ENCODE measurements around the gene WNT7A. TPM values are rescaled to one million over a fixed set of nuclear protein-coding genes. Genes with fewer than 3 reads are reported as not detected.

The WNT7A gene
- total and polyA plus RNA-seq, 4 donors: not detected

- peaks cover 0 to 2% (median 0%) of the 10 kb centered on the region in 4 donors for H3K9me3 ChIP-seq (ENCODE audit: control insufficient read depth in 4 of 4, low read length in 3 of 4)
- no peak overlapping the region for H3K9ac ChIP-seq (ENCODE audit: low read depth in 1 of 2, low read length in 2 of 2)
- H3K27ac ChIP-seq (ENCODE audit: low read depth in 1 of 2, low read length in 2 of 2): no peak overlapping the region
- no peaks in the 10 kb centered on the region for H3K4me1 ChIP-seq (ENCODE audit: control insufficient read depth in 4 of 4, insufficient read depth in 4 of 4, low read length in 3 of 4)
- WGBS: 56% methylated on average over 19 of the region's 19 CpGs
- TF ChIP-seq NR2F2 (IDR thresholded peaks at IDR 0.05) (no peak), FOXA1 (IDR thresholded peaks at IDR 0.05) (no peak), ATF3 (IDR thresholded peaks at IDR 0.05) (no peak), REST (IDR thresholded peaks at IDR 0.05) (no peak), HNF4A (conservative IDR thresholded peaks at IDR 0.05) (no peak), YY1 (IDR thresholded peaks at IDR 0.05) (no peak), MAX (IDR thresholded peaks at IDR 0.05) (no peak), SP1 (IDR thresholded peaks at IDR 0.05) (no peak), GABPA (IDR thresholded peaks at IDR 0.05 in 1 of 2, conservative IDR thresholded peaks at IDR 0.05 in 1 of 2) (no peak), TAF1 (conservative IDR thresholded peaks at IDR 0.05) (no peak), RXRA (IDR thresholded peaks at IDR 0.05) (no peak), HNF4G (IDR thresholded peaks at IDR 0.05) (no peak), RAD21 (IDR thresholded peaks at IDR 0.05) (no peak), CTCF (IDR thresholded peaks at IDR 0.05; ENCODE audit: low read depth, low read length, missing input control) (no peak)
- no peak for DNase-seq (ENCODE audit: low spot score)
- no peaks in the 10 kb centered on the region for H3K36me3 ChIP-seq (ENCODE audit: control insufficient read depth in 4 of 4, insufficient read depth in 3 of 4, low read depth in 1 of 4, low read length in 3 of 4)
- peaks cover 0 to 3% (median 0%) of the 10 kb centered on the region in 4 donors for H3K27me3 ChIP-seq (ENCODE audit: control insufficient read depth in 4 of 4, insufficient read depth in 4 of 4, low read length in 3 of 4)
- no peak overlapping the region for H3K4me3 ChIP-seq (ENCODE audit: low read depth in 1 of 3, low read length in 3 of 3)
Measured at GRCh38 chr3:13787533-13788132, 92.2 kb downstream of the WNT7A start.

- peaks cover 0 to 3% (median 0%) of the 10 kb centered on the region in 4 donors for H3K27me3 ChIP-seq (ENCODE audit: control insufficient read depth in 4 of 4, insufficient read depth in 4 of 4, low read length in 3 of 4)
- no peak overlapping the region for H3K9ac ChIP-seq (ENCODE audit: low read depth in 1 of 2, low read length in 2 of 2)
- no peaks in the 10 kb centered on the region for H3K4me1 ChIP-seq (ENCODE audit: control insufficient read depth in 4 of 4, insufficient read depth in 4 of 4, low read length in 3 of 4)
- H3K36me3 ChIP-seq (ENCODE audit: control insufficient read depth in 4 of 4, insufficient read depth in 3 of 4, low read depth in 1 of 4, low read length in 3 of 4): no peaks in the 10 kb centered on the region
- H3K27ac ChIP-seq (ENCODE audit: low read depth in 1 of 2, low read length in 2 of 2): no peak overlapping the region
- H3K4me3 ChIP-seq (ENCODE audit: low read depth in 1 of 3, low read length in 3 of 3): no peak overlapping the region
- no peak for DNase-seq (ENCODE audit: low spot score)
- WGBS: 90% methylated on average over 10 of the region's 10 CpGs
- H3K9me3 ChIP-seq (ENCODE audit: control insufficient read depth in 4 of 4, low read length in 3 of 4): peaks cover 0 to 2% (median 0%) of the 10 kb centered on the region in 4 donors
- no peak for TF ChIP-seq SP1 (IDR thresholded peaks at IDR 0.05)
- TF ChIP-seq YY1 (IDR thresholded peaks at IDR 0.05): no peak
- TF ChIP-seq ZBTB33 (IDR thresholded peaks at IDR 0.05): no peak
- no peak for TF ChIP-seq GABPA (IDR thresholded peaks at IDR 0.05 in 1 of 2, conservative IDR thresholded peaks at IDR 0.05 in 1 of 2)
- no peak for TF ChIP-seq REST (IDR thresholded peaks at IDR 0.05)
- no peak for TF ChIP-seq EGR1 (IDR thresholded peaks at IDR 0.05; ENCODE audit: low read depth in 2 of 2)
- no peak for TF ChIP-seq TAF1 (conservative IDR thresholded peaks at IDR 0.05)
- TF ChIP-seq FOXA2 (IDR thresholded peaks at IDR 0.05): no peak
- no peak for TF ChIP-seq NR2F2 (IDR thresholded peaks at IDR 0.05)
- no peak for TF ChIP-seq RAD21 (IDR thresholded peaks at IDR 0.05)
- TF ChIP-seq CTCF (IDR thresholded peaks at IDR 0.05; ENCODE audit: low read depth, low read length, missing input control): no peak
- TF ChIP-seq FOXA1 (IDR thresholded peaks at IDR 0.05): no peak
Measured at GRCh38 chr3:13786811-13787210, 93.1 kb downstream of the WNT7A start.

Data from liver (tissue), 9 donors.